SK-N-SH (cell line): ENCODE results near the gene AGO1. TPM values are rescaled to one million over a fixed set of nuclear protein-coding genes. Genes with fewer than 3 reads are reported as not detected.

Experiments used
- CTCF ChIA-PET: fragments of 300-600, 350-600 bp; formaldehyde crosslinking; extraction: SDS; loops from one replicate; lab custom pipeline; 2021; lab: Yijun Ruan, JAX
- POLR2A ChIA-PET: fragments of 350-600 bp; sonication (Branson Sonifier 250); formaldehyde crosslinking; extraction: SDS; loops from one replicate; lab custom pipeline; 2020; ENCODE audit warnings: antibody characterized with exemption, inconsistent platforms; lab: Yijun Ruan, JAX
- DNase-seq: peaks from one replicate; pipeline ENCODE4 v3.0.0; 2012
- H2AFZ ChIP-seq: fragments of 200-600 bp; sonication (generic); 2 replicates; pipeline ENCODE4 v1.8.1; 2016; ENCODE audit warnings: antibody characterized with exemption, mild to moderate bottlenecking, low read depth
- H3F3A ChIP-seq: fragments of 200-600 bp; sonication (generic); replicated peaks from 2 replicates; pipeline ENCODE3; 2016; ENCODE audit warnings: antibody characterized with exemption, mild to moderate bottlenecking; ENCODE audit not compliant: insufficient read depth
- H3K27ac ChIP-seq, 2 experiments: fragments of 200-500 bp in 1 of 2; fragments of 200-600 bp in 1 of 2; sonication (Bioruptor generic) in 1 of 2; sonication (generic), shearing (Covaris generic) in 1 of 2; 2 replicates each; pipeline versions ENCODE4 v1.5.1 to v1.6.1; 2014 to 2016; ENCODE audit warnings: low read depth in 2 of 2, inconsistent platforms in 1 of 2, low read length in 1 of 2, mild to moderate bottlenecking in 1 of 2, mixed read lengths in 1 of 2
- H3K27me3 ChIP-seq: fragments of 200-600 bp; sonication (generic), shearing (Covaris generic); 2 replicates; pipeline ENCODE4 v1.6.1; 2016; ENCODE audit warnings: mixed run types; ENCODE audit not compliant: insufficient read depth
- H3K36me3 ChIP-seq, 2 experiments: fragments of 200-500 bp in 1 of 2; fragments of 200-600 bp in 1 of 2; sonication (Bioruptor generic) in 1 of 2; sonication (generic) in 1 of 2; replicated peaks in 1 of 2; 2 replicates each; pipeline versions ENCODE3 to v1.5.1; 2014 to 2016; ENCODE audit warnings: low read length in 1 of 2, mild to moderate bottlenecking in 1 of 2; ENCODE audit not compliant: insufficient read depth in 2 of 2, control insufficient read depth in 1 of 2
- H3K4me1 ChIP-seq, 2 experiments: fragments of 200-500 bp in 1 of 2; fragments of 200-600 bp in 1 of 2; sonication (Bioruptor generic) in 1 of 2; sonication (generic), shearing (Covaris generic) in 1 of 2; 2 replicates each; pipeline versions ENCODE4 v1.5.1 to v1.6.1; 2014 to 2016; ENCODE audit warnings: low read depth in 1 of 2, low read length in 1 of 2, mixed run types in 1 of 2; ENCODE audit not compliant: insufficient read depth in 2 of 2, control insufficient read depth in 1 of 2
- H3K4me2 ChIP-seq: fragments of 200-600 bp; sonication (generic), shearing (Covaris generic); 2 replicates; pipeline ENCODE4 v1.6.1; 2017; ENCODE audit warnings: mixed run types
- H3K4me3 ChIP-seq, 2 experiments: fragments of 200-500 bp in 1 of 2; fragments of 200-600 bp in 1 of 2; sonication (Bioruptor generic) in 1 of 2; sonication (generic), shearing (Covaris generic) in 1 of 2; 2 replicates each; pipeline versions ENCODE4 v1.5.1 to v1.8.1; 2014 to 2016; ENCODE audit warnings: low read depth in 2 of 2, inconsistent platforms in 1 of 2, low read length in 1 of 2, mild to moderate bottlenecking in 1 of 2, mixed read lengths in 1 of 2, moderate library complexity in 1 of 2
- H3K79me2 ChIP-seq: fragments of 200-600 bp; sonication (generic); 2 replicates; pipeline ENCODE4 v1.8.1; 2017; ENCODE audit warnings: mild to moderate bottlenecking; ENCODE audit not compliant: insufficient read depth
- H3K9ac ChIP-seq: fragments of 200-600 bp; sonication (generic); 2 replicates; pipeline ENCODE4 v1.6.1; 2017; ENCODE audit warnings: mixed run types
- H3K9me2 ChIP-seq: fragments of 200-600 bp; sonication (generic); 2 replicates; pipeline ENCODE4 v1.6.1; 2017; ENCODE audit warnings: mixed run types
- H3K9me3 ChIP-seq: fragments of 200-600 bp; sonication (generic); 2 replicates; pipeline ENCODE4 v1.6.1; 2017; ENCODE audit warnings: mixed run types, mild to moderate bottlenecking, moderate library complexity
- H4K20me1 ChIP-seq: fragments of 200-600 bp; sonication (generic); 2 replicates; pipeline ENCODE4 v1.6.1; 2017; ENCODE audit warnings: mild to moderate bottlenecking, mixed run types; ENCODE audit not compliant: insufficient read depth
- CTCF ChIP-seq: fragments of 200-600 bp; sonication (generic); IDR thresholded peaks from 2 replicates; pipeline ENCODE4 v1.6.1; 2017; ENCODE audit warnings: antibody characterized with exemption, mild to moderate bottlenecking, moderate library complexity
- ELF1 ChIP-seq: IDR thresholded peaks from 2 replicates; pipeline ENCODE4 v1.4.0; 2012
- EP300 ChIP-seq, 2 experiments: IDR thresholded peaks; 2 replicates each; pipeline versions ENCODE4 v1.4.0 to v1.6.1; 2012; ENCODE audit warnings: borderline replicate concordance in 1 of 2, low read depth in 1 of 2, low read length in 1 of 2
- EZH2phosphoT487 ChIP-seq: fragments of 200-600 bp; sonication (generic); IDR thresholded peaks from 2 replicates; pipeline ENCODE4 v1.6.1; 2017; ENCODE audit warnings: low read depth, mixed run types, mild to moderate bottlenecking, antibody characterized with exemption, moderate library complexity, borderline replicate concordance
- IRF3 ChIP-seq: fragments of 150-350 bp; IDR thresholded peaks from 2 replicates; pipeline ENCODE4 v1.6.1; 2016; ENCODE audit warnings: mild to moderate bottlenecking, low read depth, low read length
- MEF2A ChIP-seq: IDR thresholded peaks from 2 replicates; pipeline ENCODE4 v1.4.0; 2012; ENCODE audit warnings: low read depth, borderline replicate concordance
- MXI1 ChIP-seq: IDR thresholded peaks from 2 replicates; pipeline ENCODE4 v1.6.1; 2012; ENCODE audit warnings: mild to moderate bottlenecking, low read depth, low read length, improper control_type of control experiment
- NFIC ChIP-seq: IDR thresholded peaks from 2 replicates; pipeline ENCODE4 v1.4.0; 2012; ENCODE audit warnings: borderline replicate concordance
- NRF1 ChIP-seq: IDR thresholded peaks from 2 replicates; pipeline ENCODE4 v1.6.1; 2012; ENCODE audit warnings: low read depth, mild to moderate bottlenecking, low read length
- RCOR1 ChIP-seq: fragments of 150-350 bp; IDR thresholded peaks from 2 replicates; pipeline ENCODE4 v1.6.1; 2017; ENCODE audit warnings: antibody characterized with exemption, low read length
- RFX5 ChIP-seq: IDR thresholded peaks from 2 replicates; pipeline ENCODE4 v1.6.1; 2012; ENCODE audit warnings: mild to moderate bottlenecking, improper control_type of control experiment, low read length
- RXRA ChIP-seq: IDR thresholded peaks from 2 replicates; pipeline ENCODE4 v1.4.0; 2012; ENCODE audit warnings: low read depth, mild to moderate bottlenecking, borderline replicate concordance
- TCF12 ChIP-seq: IDR thresholded peaks from 2 replicates; pipeline ENCODE4 v1.4.0; 2012
- YY1 ChIP-seq: IDR thresholded peaks from 2 replicates; pipeline ENCODE4 v1.4.0; 2012; ENCODE audit warnings: low read depth, mild to moderate bottlenecking
- ZBTB33 ChIP-seq: IDR thresholded peaks from 2 replicates; pipeline ENCODE4 v1.4.0; 2012; ENCODE audit warnings: low read depth, borderline replicate concordance
- WGBS: methylation state at CpG from one replicate; pipeline ENCODE4 v1.1.6; 2017; ENCODE audit warnings: low lambda C conversion rate; 5-methylcytosine and 5-hydroxymethylcytosine counted together
- polyA plus RNA-seq, 3 experiments: library from polyadenylated mRNA; depleted of rRNA; stranded (reverse); fragments of >200 nt; gene quantifications; 2 replicates each; pipeline ENCODE4 v1.2.3, GENCODE V29; 2012
- TF ChIP-seq, protein P1 (sequence below): IDR thresholded peaks from 2 replicates; pipeline ENCODE4; 2012
- TF ChIP-seq, protein P2 (sequence below): fragments of 150-350 bp; IDR thresholded peaks from 2 replicates; pipeline ENCODE4 v1.6.1; 2017; ENCODE audit warnings: antibody characterized with exemption, low read length, low read depth, borderline replicate concordance

AGO1 gene
- polyA plus RNA-seq, 1 of the 3 experiments (the other 2 are of a cell fraction): 7.8 TPM

DNA sequence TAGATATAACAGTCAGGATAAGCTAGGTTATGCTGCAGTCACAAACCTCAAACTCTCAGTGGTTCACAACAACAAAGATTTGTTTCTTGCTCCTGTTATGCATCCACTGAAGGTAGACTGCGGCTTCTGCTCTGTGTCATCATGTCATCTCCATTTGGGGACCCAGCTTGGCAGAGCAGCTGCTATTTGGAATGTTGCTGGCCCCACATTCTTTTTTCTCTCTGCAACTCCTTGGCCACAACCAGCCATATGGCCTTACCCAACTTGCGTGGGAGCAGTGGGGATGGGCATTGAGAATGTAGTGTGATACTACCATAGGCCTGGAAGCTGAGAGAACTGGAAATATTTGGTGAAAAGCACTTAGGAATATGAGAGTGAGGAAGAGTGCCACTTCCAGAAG, 48.8 kb upstream of the AGO1 start:
- 91% methylated on average over 1 of the region's 2 CpGs for WGBS
- TF ChIP-seq RFX5 (no peak), EP300 (IDR thresholded peaks at IDR 0.05; ENCODE audit: borderline replicate concordance in 1 of 2, low read depth in 1 of 2, low read length in 1 of 2) (no peak), CTCF (no peak), NRF1 (no peak), YY1 (no peak), MEF2A (no peak)

GRCh38 chr1:35835398-35835797, 47.6 kb upstream of the AGO1 start:
- WGBS: 72% methylated on average over 2 of the region's 2 CpGs
- H3K9me2 ChIP-seq: no peaks in the 10 kb centered on the region
- ChIA-PET CTCF (interaction anchor here (0.6 kb wide), 1 partner anchor 41 kb away, joined by 4 read pairs; no protein-coding TSS in a partner anchor), POLR2A (interaction anchor here (0.9 kb wide), 1 partner anchor 9 kb away, joined by 3 read pairs; no protein-coding TSS in a partner anchor)
- H3K9me3 ChIP-seq: no peaks in the 10 kb centered on the region
- H3K27me3 ChIP-seq: no peaks in the 10 kb centered on the region
- no peaks in the 10 kb centered on the region for H3K4me1 ChIP-seq
- no peak for DNase-seq
- no peak overlapping the region for H3K9ac ChIP-seq
- H3K27ac ChIP-seq: no peak overlapping the region
- H2AFZ ChIP-seq: no peak overlapping the region
- H4K20me1 ChIP-seq: no peaks in the 10 kb centered on the region
- no peak overlapping the region for H3K4me3 ChIP-seq
- peaks cover 32 to 62% of the 10 kb centered on the region in 2 experiments for H3K36me3 ChIP-seq
- no peaks in the 10 kb centered on the region for H3F3A ChIP-seq
- H3K79me2 ChIP-seq: no peaks in the 10 kb centered on the region
- TF ChIP-seq TCF12: no peak
- no peak for TF ChIP-seq EZH2phosphoT487
- no peak for TF ChIP-seq IRF3
- no peak for TF ChIP-seq NFIC
- TF ChIP-seq RFX5: no peak
- no peak for TF ChIP-seq RCOR1
- TF ChIP-seq, protein P1, sequence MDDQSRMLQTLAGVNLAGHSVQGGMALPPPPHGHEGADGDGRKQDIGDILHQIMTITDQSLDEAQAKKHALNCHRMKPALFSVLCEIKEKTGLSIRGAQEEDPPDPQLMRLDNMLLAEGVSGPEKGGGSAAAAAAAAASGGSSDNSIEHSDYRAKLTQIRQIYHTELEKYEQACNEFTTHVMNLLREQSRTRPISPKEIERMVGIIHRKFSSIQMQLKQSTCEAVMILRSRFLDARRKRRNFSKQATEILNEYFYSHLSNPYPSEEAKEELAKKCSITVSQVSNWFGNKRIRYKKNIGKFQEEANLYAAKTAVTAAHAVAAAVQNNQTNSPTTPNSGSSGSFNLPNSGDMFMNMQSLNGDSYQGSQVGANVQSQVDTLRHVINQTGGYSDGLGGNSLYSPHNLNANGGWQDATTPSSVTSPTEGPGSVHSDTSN: no peak
- TF ChIP-seq ELF1: no peak
- no peak for TF ChIP-seq ZBTB33
- no peak for TF ChIP-seq RXRA
- no peak for TF ChIP-seq MXI1
- TF ChIP-seq, protein P2, sequence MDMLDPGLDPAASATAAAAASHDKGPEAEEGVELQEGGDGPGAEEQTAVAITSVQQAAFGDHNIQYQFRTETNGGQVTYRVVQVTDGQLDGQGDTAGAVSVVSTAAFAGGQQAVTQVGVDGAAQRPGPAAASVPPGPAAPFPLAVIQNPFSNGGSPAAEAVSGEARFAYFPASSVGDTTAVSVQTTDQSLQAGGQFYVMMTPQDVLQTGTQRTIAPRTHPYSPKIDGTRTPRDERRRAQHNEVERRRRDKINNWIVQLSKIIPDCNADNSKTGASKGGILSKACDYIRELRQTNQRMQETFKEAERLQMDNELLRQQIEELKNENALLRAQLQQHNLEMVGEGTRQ: no peak
- no peak overlapping the region for H3K4me2 ChIP-seq

More for the DNA sequence above, 48.8 kb upstream of the AGO1 start:
- CTCF ChIA-PET: interaction anchor here (1.4 kb wide), 1 partner anchor 49 kb away, joined by 6 read pairs; the partner anchor contains the start of gene AGO1
- no peaks in the 10 kb centered on the region for H3F3A ChIP-seq
- no peak for DNase-seq
- H4K20me1 ChIP-seq: no peaks in the 10 kb centered on the region
- POLR2A ChIA-PET: no interaction called here
- no peaks in the 10 kb centered on the region for H3K27me3 ChIP-seq
- no peaks in the 10 kb centered on the region for H3K9me2 ChIP-seq
- H3K4me3 ChIP-seq: no peak overlapping the region
- H3K4me1 ChIP-seq: no peaks in the 10 kb centered on the region
- H3K36me3 ChIP-seq: peaks cover 29 to 63% of the 10 kb centered on the region in 2 experiments
- H2AFZ ChIP-seq: no peak overlapping the region
- no peak overlapping the region for H3K4me2 ChIP-seq
- H3K9me3 ChIP-seq: no peaks in the 10 kb centered on the region
- H3K27ac ChIP-seq: no peak overlapping the region
- H3K9ac ChIP-seq: no peak overlapping the region
- no peaks in the 10 kb centered on the region for H3K79me2 ChIP-seq
